Measurements from ENCODE around the gene SCCPDH. TPM values are rescaled to one million over a fixed set of nuclear protein-coding genes. Genes with fewer than 3 reads are reported as not detected.
A peak's percentile ranks its signal among the peaks of the same experiment; 100 is the strongest.

Gene SCCPDH
- total and polyA plus RNA-seq, 3 experiments from 2014 or later = 20.2 to 41.0 (median 39.5) TPM

GRCh38 chr1:246784621-246785493 is 60.6 kb downstream of the SCCPDH start:
- DNase-seq = peak in 1 of 5 donors; percentile 21
- peaks cover 14% of the 10 kb centered on the region for H3K4me1 ChIP-seq (ENCODE audit: insufficient read depth, low read length)
- no peak overlapping the region for H3K4me3 ChIP-seq (ENCODE audit: low read length)
- Mint-ChIP-seq H3K9me3 (no peaks in the 10 kb centered on the region), H3K36me3 (peaks cover 0 to 4% (median 2%) of the 10 kb centered on the region in 3 donors), H3K4me1 (peaks cover 8 to 19% (median 8%) of the 10 kb centered on the region in 3 donors), H3K4me3 (peak overlapping the region in 3 of 7 donors; percentile 9 to 50 (median 32)), H3K27ac (peak overlapping the region in 1 of 8 donors; percentile 47), H3K27me3 (peaks cover 0 to 12% of the 10 kb centered on the region in 2 donors)
- H3K9me3 ChIP-seq (ENCODE audit: low read length) = no peaks in the 10 kb centered on the region
- POLR2A ChIA-PET = no interaction called here
- no peaks in the 10 kb centered on the region for H3K36me3 ChIP-seq (ENCODE audit: insufficient read depth, low read length)
- no peak overlapping the region for H3K27ac ChIP-seq (ENCODE audit: low read depth, low read length)
- H3K27me3 ChIP-seq (ENCODE audit: insufficient read depth, low read length, poor library complexity, severe bottlenecking) = no peaks in the 10 kb centered on the region
- CTCF ChIA-PET = no interaction called here

DNA sequence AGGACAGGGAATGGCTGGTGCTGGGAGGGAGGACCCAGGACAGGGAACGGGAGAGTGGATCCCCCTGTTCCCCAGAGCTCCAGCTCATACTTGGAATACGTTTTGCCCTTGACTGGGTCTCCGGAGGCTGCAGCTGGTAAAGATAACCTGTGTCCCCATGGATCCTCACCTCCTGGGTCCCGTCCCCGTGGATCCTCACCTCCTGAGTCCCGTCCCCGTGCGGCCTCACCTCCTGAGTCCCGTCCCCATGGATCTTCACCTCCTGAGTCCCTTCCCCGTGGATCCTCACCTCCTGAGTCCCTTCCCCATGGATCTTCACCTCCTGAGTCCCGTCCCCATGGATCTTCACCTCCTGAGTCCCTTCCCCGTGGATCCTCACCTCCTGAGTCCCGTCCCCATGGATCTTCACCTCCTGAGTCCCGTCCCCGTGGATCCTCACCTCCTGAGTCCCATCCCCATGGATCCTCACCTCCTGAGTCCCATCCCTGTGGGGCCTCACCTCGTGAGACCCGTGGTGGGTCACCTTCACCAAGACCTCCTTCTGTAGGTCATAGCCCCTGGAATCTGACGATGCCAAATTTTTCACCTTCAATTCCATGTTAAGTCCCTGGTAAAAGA is 61.4 kb downstream of the SCCPDH start:
- POLR2A ChIA-PET = no interaction called here
- Histone ChIP-seq H3K4me3 (ENCODE audit: low read length) (no peak overlapping the region), H3K4me1 (ENCODE audit: insufficient read depth, low read length) (peaks cover 14% of the 10 kb centered on the region)

GRCh38 chr1:246786606-246787238 is 62.5 kb downstream of the SCCPDH start:
- H3K36me3 ChIP-seq (ENCODE audit: insufficient read depth, low read length) = no peaks in the 10 kb centered on the region
- H3K27me3 Mint-ChIP-seq = peaks cover 4 to 20% of the 10 kb centered on the region in 2 donors
- ChIA-PET CTCF (no interaction called here), POLR2A (no interaction called here)
- no peaks in the 10 kb centered on the region for H3K9me3 Mint-ChIP-seq
- H3K4me3 Mint-ChIP-seq = no peak overlapping the region
- H3K4me1 ChIP-seq (ENCODE audit: insufficient read depth, low read length) = peaks cover 14% of the 10 kb centered on the region
- no peaks in the 10 kb centered on the region for H3K9me3 ChIP-seq (ENCODE audit: low read length)
- H3K36me3 Mint-ChIP-seq = no peaks in the 10 kb centered on the region
- no peak overlapping the region for H3K27ac ChIP-seq (ENCODE audit: low read depth, low read length)
- peaks cover 8 to 19% (median 8%) of the 10 kb centered on the region in 3 donors for H3K4me1 Mint-ChIP-seq
- no peak overlapping the region for H3K27ac Mint-ChIP-seq
- no peaks in the 10 kb centered on the region for H3K27me3 ChIP-seq (ENCODE audit: insufficient read depth, low read length, poor library complexity, severe bottlenecking)
- no peak for DNase-seq
- H3K4me3 ChIP-seq (ENCODE audit: low read length) = no peak overlapping the region

More for the DNA sequence above, 61.4 kb downstream of the SCCPDH start:
- H3K27me3 ChIP-seq (ENCODE audit: insufficient read depth, low read length, poor library complexity, severe bottlenecking) = no peaks in the 10 kb centered on the region
- Mint-ChIP-seq H3K4me3 (no peak overlapping the region), H3K27me3 (peaks cover 0 to 18% of the 10 kb centered on the region in 2 donors), H3K9me3 (no peaks in the 10 kb centered on the region), H3K36me3 (peaks cover 0 to under 1% (median under 1%) of the 10 kb centered on the region in 3 donors), H3K27ac (peak overlapping the region in 1 of 8 donors; percentile 65), H3K4me1 (peaks cover 8 to 19% (median 8%) of the 10 kb centered on the region in 3 donors)
- no peak overlapping the region for H3K27ac ChIP-seq (ENCODE audit: low read depth, low read length)
- CTCF ChIA-PET = no interaction called here
- H3K36me3 ChIP-seq (ENCODE audit: insufficient read depth, low read length) = no peaks in the 10 kb centered on the region
- DNase-seq = no peak
- H3K9me3 ChIP-seq (ENCODE audit: low read length) = no peaks in the 10 kb centered on the region

- Mint-ChIP-seq H3K4me3 (no peak overlapping the region), H3K27ac (no peak overlapping the region), H3K27me3 (peaks cover 4 to 30% of the 10 kb centered on the region in 2 donors), H3K9me3 (peaks cover 0 to 2% (median 0%) of the 10 kb centered on the region in 5 donors), H3K4me1 (peaks cover 4 to 12% (median 5%) of the 10 kb centered on the region in 3 donors), H3K36me3 (no peaks in the 10 kb centered on the region)
- CTCF ChIA-PET = no interaction called here
- no peak for DNase-seq
- no peak overlapping the region for H3K27ac ChIP-seq (ENCODE audit: low read depth, low read length)
- no peaks in the 10 kb centered on the region for H3K27me3 ChIP-seq (ENCODE audit: insufficient read depth, low read length, poor library complexity, severe bottlenecking)
- H3K9me3 ChIP-seq (ENCODE audit: low read length) = no peaks in the 10 kb centered on the region
- no peak overlapping the region for H3K4me3 ChIP-seq (ENCODE audit: low read length)
- POLR2A ChIA-PET = no interaction called here
- peaks cover 9% of the 10 kb centered on the region for H3K4me1 ChIP-seq (ENCODE audit: insufficient read depth, low read length)
- H3K36me3 ChIP-seq (ENCODE audit: insufficient read depth, low read length) = no peaks in the 10 kb centered on the region
Measured at GRCh38 chr1:246787781-246788513, 63.7 kb downstream of the SCCPDH start.

GRCh38 chr1:246788895-246789338 is 64.7 kb downstream of the SCCPDH start:
- no peak overlapping the region for H3K4me3 Mint-ChIP-seq
- CTCF ChIA-PET = no interaction called here

GRCh38 chr1:246789454-246790339 is 65.5 kb downstream of the SCCPDH start:
- no peak overlapping the region for H3K27ac Mint-ChIP-seq
- H3K4me3 ChIP-seq (ENCODE audit: low read length) = no peak overlapping the region
- peaks cover 4 to 33% of the 10 kb centered on the region in 2 donors for H3K27me3 Mint-ChIP-seq
- no peaks in the 10 kb centered on the region for H3K27me3 ChIP-seq (ENCODE audit: insufficient read depth, low read length, poor library complexity, severe bottlenecking)
- H3K27ac ChIP-seq (ENCODE audit: low read depth, low read length) = no peak overlapping the region
- H3K4me1 Mint-ChIP-seq = peaks cover 4 to 10% (median 5%) of the 10 kb centered on the region in 3 donors
- no peak overlapping the region for H3K4me3 Mint-ChIP-seq
- peaks cover 6% of the 10 kb centered on the region for H3K4me1 ChIP-seq (ENCODE audit: insufficient read depth, low read length)
- no peaks in the 10 kb centered on the region for H3K36me3 Mint-ChIP-seq
- H3K9me3 ChIP-seq (ENCODE audit: low read length) = no peaks in the 10 kb centered on the region
- DNase-seq = no peak
- peaks cover 0 to 2% (median 0%) of the 10 kb centered on the region in 5 donors for H3K9me3 Mint-ChIP-seq
- CTCF ChIA-PET = no interaction called here
- H3K36me3 ChIP-seq (ENCODE audit: insufficient read depth, low read length) = no peaks in the 10 kb centered on the region
- POLR2A ChIA-PET = no interaction called here

More at GRCh38 chr1:246788895-246789338, 64.7 kb downstream of the SCCPDH start:
- POLR2A ChIA-PET = no interaction called here
- Histone ChIP-seq H3K4me3 (ENCODE audit: low read length) (no peak overlapping the region), H3K27me3 (ENCODE audit: insufficient read depth, low read length, poor library complexity, severe bottlenecking) (no peaks in the 10 kb centered on the region), H3K9me3 (ENCODE audit: low read length) (no peaks in the 10 kb centered on the region), H3K4me1 (ENCODE audit: insufficient read depth, low read length) (peaks cover 9% of the 10 kb centered on the region), H3K36me3 (ENCODE audit: insufficient read depth, low read length) (no peaks in the 10 kb centered on the region), H3K27ac (ENCODE audit: low read depth, low read length) (no peak overlapping the region)
- no peak overlapping the region for H3K27ac Mint-ChIP-seq
- H3K36me3 Mint-ChIP-seq = no peaks in the 10 kb centered on the region
- H3K4me1 Mint-ChIP-seq = peaks cover 4 to 12% (median 5%) of the 10 kb centered on the region in 3 donors
- peaks cover 4 to 33% of the 10 kb centered on the region in 2 donors for H3K27me3 Mint-ChIP-seq
- DNase-seq = no peak
- H3K9me3 Mint-ChIP-seq = peaks cover 0 to 2% (median 0%) of the 10 kb centered on the region in 5 donors

DNA sequence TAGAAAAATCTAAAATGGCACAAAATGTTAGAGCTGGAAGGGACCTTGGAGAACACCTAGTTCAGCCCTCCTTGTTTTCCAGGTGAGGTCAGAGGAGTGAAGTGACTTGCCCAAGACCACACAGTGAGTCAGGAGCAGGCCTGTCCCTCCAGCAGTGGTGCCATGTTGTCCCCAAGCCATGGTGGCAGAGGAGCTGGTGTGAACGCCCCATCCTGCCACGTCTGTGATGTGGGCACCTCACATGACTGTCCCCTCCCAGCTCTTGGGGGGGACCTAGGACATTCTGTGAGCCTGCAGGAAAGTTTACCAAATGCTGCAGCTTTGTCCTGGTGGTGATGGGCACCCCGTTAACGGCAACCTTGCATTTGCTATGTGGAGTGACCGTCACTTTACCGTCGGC is 66.2 kb downstream of the SCCPDH start:
- peaks cover 0 to 2% (median 0%) of the 10 kb centered on the region in 5 donors for H3K9me3 Mint-ChIP-seq
- POLR2A ChIA-PET = no interaction called here

More for the DNA sequence above, 66.2 kb downstream of the SCCPDH start:
- Mint-ChIP-seq H3K4me3 (no peak overlapping the region), H3K4me1 (peaks cover 2 to 5% (median 4%) of the 10 kb centered on the region in 3 donors), H3K27me3 (peaks cover 4 to 33% of the 10 kb centered on the region in 2 donors), H3K27ac (no peak overlapping the region), H3K36me3 (no peaks in the 10 kb centered on the region)
- H3K9me3 ChIP-seq (ENCODE audit: low read length) = no peaks in the 10 kb centered on the region
- no peaks in the 10 kb centered on the region for H3K4me1 ChIP-seq (ENCODE audit: insufficient read depth, low read length)
- no peak for DNase-seq
- no peaks in the 10 kb centered on the region for H3K36me3 ChIP-seq (ENCODE audit: insufficient read depth, low read length)
- H3K27me3 ChIP-seq (ENCODE audit: insufficient read depth, low read length, poor library complexity, severe bottlenecking) = no peaks in the 10 kb centered on the region
- no peak overlapping the region for H3K27ac ChIP-seq (ENCODE audit: low read depth, low read length)
- CTCF ChIA-PET = no interaction called here
- no peak overlapping the region for H3K4me3 ChIP-seq (ENCODE audit: low read length)

Measured in CD8-positive, alpha-beta memory T cell (primary cell).